ENCODE results near the gene MYO18A.

MYO18A gene

DNA sequence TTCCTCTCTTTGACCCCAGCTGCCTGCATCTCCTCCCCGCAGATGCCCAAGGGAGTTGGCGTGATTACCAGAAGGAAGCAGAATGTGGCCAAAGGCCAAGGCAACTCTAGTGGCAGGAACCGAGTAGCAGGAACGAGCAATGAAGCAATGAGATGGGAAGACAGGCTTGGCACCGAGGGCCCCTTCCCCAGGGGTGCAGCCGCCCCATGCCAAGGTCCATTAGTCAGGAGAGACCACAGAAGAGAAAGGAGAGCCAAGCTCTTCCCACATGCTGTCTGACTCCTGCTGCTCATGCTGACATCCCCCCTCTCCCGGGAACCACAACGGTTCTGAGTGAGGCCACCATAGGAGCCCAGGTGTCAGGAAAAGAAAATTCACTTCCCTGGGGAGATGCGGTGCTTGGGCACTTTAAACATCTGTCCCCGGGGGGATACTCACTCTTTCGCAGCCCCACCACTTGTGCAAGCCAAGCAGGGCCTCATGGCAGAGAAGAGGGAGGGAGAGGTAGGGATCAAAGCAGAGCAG, 67.4 kb downstream of the MYO18A start:
- no peak for DNase-seq (ENCODE audit: low read depth, low spot score)
- TF ChIP-seq SUZ12 (IDR thresholded peaks at IDR 0.05; ENCODE audit: extremely low read depth, insufficient read depth, insufficient read length) (no peak), YY1 (IDR thresholded peaks at IDR 0.05; ENCODE audit: insufficient read depth, insufficient read length) (no peak), ZNF274 (IDR thresholded peaks at IDR 0.05; ENCODE audit: low read depth, low read length) (no peak)
- no peaks in the 10 kb centered on the region for H3K9me3 ChIP-seq (ENCODE audit: insufficient read depth, low read length)
- H3K27me3 ChIP-seq (ENCODE audit: insufficient read depth, insufficient read length): no peaks in the 10 kb centered on the region
- H3K4me1 ChIP-seq (ENCODE audit: insufficient read depth, insufficient read length): peaks cover 18% of the 10 kb centered on the region
- H3K9ac ChIP-seq (ENCODE audit: insufficient read length, low read depth): no peak overlapping the region
- no peak overlapping the region for H3K4me3 ChIP-seq (ENCODE audit: insufficient read length, low read depth)
- peaks cover 33% of the 10 kb centered on the region for H3K36me3 ChIP-seq (ENCODE audit: insufficient read depth, insufficient read length, low read length)

DNA sequence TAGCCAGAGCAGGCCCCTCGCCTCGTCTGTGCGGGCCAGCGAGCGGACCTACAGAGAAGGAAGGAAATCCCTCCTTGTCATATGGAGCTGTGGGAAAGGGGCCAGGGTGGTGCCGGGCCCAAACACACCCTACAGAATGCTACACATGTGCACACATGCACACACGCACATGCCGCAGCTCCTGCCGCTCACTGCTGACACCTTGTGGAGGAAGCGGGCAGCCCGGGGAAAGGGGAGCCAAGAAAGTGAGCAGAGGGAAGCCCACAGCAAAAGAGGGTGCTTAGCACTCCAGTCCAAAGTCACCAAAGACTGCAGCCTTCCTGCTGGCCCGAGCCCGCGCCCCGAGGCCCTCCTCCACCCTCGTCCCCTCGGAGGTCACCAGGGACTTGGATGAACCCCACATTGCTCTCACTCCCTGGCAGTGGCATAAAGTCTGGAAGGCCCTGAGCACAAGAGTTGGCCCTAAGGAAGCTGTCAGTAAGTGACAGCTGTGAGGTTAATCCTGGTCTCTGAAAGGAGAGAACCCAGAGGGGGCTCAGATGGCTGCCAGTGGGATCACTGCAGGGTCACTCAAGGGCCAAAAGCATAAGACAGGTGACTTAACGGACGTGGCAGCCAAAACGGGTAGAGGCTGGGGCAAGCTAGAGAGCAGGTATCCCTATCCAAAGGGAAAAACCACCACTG, 68.2 kb downstream of the MYO18A start:
- peaks cover 20% of the 10 kb centered on the region for H3K4me1 ChIP-seq (ENCODE audit: insufficient read depth, insufficient read length)
- H3K36me3 ChIP-seq (ENCODE audit: insufficient read depth, insufficient read length, low read length): peaks cover 32% of the 10 kb centered on the region
- TF ChIP-seq YY1 (IDR thresholded peaks at IDR 0.05; ENCODE audit: insufficient read depth, insufficient read length): no peak
- no peak for TF ChIP-seq SUZ12 (IDR thresholded peaks at IDR 0.05; ENCODE audit: extremely low read depth, insufficient read depth, insufficient read length)
- TF ChIP-seq ZNF274 (IDR thresholded peaks at IDR 0.05; ENCODE audit: low read depth, low read length): no peak
- no peak overlapping the region for H3K4me3 ChIP-seq (ENCODE audit: insufficient read length, low read depth)
- no peaks in the 10 kb centered on the region for H3K27me3 ChIP-seq (ENCODE audit: insufficient read depth, insufficient read length)
- H3K9me3 ChIP-seq (ENCODE audit: insufficient read depth, low read length): no peaks in the 10 kb centered on the region
- peak; percentile 27 for DNase-seq (ENCODE audit: low read depth, low spot score)
- H3K9ac ChIP-seq (ENCODE audit: insufficient read length, low read depth): peak overlapping the region; percentile 36

DNA sequence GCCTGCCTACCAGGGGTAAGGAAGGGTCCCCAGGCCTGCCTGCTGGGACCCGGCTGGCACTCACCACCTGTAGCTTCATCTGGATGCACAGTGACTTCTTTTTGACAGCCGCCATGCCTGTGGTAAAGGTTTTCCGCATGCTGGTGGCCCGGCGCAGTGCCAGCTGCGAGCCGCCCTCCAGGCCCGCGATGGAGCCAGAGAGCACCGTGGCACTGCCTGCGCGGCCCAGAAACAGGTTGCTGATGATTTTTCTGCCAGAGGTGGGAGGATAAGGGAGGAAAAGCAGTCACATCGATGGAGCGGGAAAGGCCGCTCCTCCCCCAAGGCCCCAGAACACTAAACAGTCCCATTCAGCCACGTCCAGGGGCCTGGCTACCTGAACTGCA, 69.8 kb downstream of the MYO18A start:
- no peak for TF ChIP-seq ZNF274 (IDR thresholded peaks at IDR 0.05; ENCODE audit: low read depth, low read length)
- no peak for TF ChIP-seq YY1 (IDR thresholded peaks at IDR 0.05; ENCODE audit: insufficient read depth, insufficient read length)
- no peak for TF ChIP-seq SUZ12 (IDR thresholded peaks at IDR 0.05; ENCODE audit: extremely low read depth, insufficient read depth, insufficient read length)
- Histone ChIP-seq H3K9me3 (ENCODE audit: insufficient read depth, low read length) (no peaks in the 10 kb centered on the region), H3K9ac (ENCODE audit: insufficient read length, low read depth) (no peak overlapping the region), H3K4me1 (ENCODE audit: insufficient read depth, insufficient read length) (peaks cover 17% of the 10 kb centered on the region), H3K27me3 (ENCODE audit: insufficient read depth, insufficient read length) (no peaks in the 10 kb centered on the region), H3K36me3 (ENCODE audit: insufficient read depth, insufficient read length, low read length) (peaks cover 47% of the 10 kb centered on the region), H3K4me3 (ENCODE audit: insufficient read length, low read depth) (no peak overlapping the region)
- DNase-seq (ENCODE audit: low read depth, low spot score): no peak

DNA sequence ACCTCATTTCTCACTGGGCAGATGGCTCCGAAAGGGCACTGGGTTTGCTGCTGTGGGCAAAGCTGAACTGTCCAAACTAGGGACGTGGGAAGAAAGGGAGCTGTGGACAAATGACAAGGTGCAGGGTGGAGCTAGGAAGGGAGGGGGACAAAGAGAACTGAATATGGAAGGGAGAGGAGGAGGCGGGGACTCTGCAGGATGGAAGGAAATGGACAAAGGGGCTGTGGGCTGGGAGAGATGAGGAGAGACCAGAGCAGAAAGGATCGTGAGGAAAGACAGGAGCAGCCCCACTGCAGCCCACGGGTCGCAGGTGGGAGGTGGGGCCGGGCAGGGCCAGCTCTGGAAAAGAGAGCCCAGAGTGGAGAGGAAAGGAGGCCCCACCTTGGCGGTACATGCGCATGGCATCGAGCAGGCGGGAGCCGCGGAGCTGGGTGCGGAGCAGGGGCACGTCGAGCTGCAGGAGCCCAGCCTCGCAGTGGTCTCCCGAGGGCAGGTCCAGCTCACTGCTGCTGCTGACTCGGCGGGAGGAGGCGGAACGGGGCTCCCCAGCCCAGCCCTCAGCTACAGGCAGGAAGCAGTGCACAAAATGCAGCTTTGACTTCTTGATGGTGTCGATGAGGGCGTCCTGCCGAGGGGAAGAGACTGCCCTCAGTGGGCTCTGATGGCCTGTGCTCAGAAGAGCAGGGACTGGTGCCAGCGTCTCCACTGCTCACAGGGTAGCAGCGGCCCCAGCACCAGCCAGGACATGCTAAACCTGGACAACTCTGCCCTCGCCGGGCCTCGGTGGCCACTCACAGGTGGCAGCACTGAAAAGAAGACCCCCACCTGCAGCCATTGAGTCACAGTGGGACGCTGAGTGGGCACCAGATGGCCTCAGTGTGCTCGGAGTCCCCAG, 70.5 kb downstream of the MYO18A start:
- H3K9ac ChIP-seq (ENCODE audit: insufficient read length, low read depth): no peak overlapping the region
- peaks cover 17% of the 10 kb centered on the region for H3K4me1 ChIP-seq (ENCODE audit: insufficient read depth, insufficient read length)
- peaks cover 42% of the 10 kb centered on the region for H3K36me3 ChIP-seq (ENCODE audit: insufficient read depth, insufficient read length, low read length)
- no peaks in the 10 kb centered on the region for H3K9me3 ChIP-seq (ENCODE audit: insufficient read depth, low read length)
- no peak for TF ChIP-seq SUZ12 (IDR thresholded peaks at IDR 0.05; ENCODE audit: extremely low read depth, insufficient read depth, insufficient read length)
- TF ChIP-seq ZNF274 (IDR thresholded peaks at IDR 0.05; ENCODE audit: low read depth, low read length): no peak
- no peak for TF ChIP-seq YY1 (IDR thresholded peaks at IDR 0.05; ENCODE audit: insufficient read depth, insufficient read length)
- H3K4me3 ChIP-seq (ENCODE audit: insufficient read length, low read depth): no peak overlapping the region
- DNase-seq (ENCODE audit: low read depth, low spot score): no peak
- no peaks in the 10 kb centered on the region for H3K27me3 ChIP-seq (ENCODE audit: insufficient read depth, insufficient read length)

DNA sequence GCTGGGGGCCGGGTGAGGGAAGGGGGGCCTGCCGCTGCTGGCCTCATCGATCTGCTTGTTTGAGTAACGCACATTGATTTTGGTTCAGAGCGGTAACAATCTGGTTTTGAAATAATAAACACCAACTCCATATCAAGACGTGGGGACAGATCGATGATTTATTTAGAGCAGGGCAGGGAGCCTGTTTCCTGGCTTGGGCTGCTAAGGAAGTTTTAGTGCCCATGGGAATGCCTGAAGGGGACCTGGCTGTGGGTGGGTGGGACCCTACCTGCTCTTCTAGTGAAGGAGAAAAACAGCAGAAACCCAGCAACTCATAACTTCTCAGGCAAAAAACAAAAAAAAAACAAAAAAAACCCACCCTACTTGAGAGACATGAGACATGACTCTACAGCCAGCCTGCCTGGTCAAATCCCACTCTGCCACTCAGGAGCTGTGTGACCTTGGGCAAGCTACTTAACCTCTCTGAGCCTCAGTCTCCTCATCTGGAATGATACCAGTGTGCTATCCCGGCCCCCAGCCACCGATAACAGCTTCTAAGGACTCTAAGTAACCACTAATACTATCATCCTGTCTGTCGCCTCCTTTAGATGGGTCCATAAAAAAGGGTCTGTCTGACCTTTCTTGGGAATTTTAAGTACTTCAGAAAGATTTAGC, 71.2 kb downstream of the MYO18A start:
- Histone ChIP-seq H3K4me1 (ENCODE audit: insufficient read depth, insufficient read length) (peaks cover 17% of the 10 kb centered on the region), H3K9me3 (ENCODE audit: insufficient read depth, low read length) (no peaks in the 10 kb centered on the region), H3K4me3 (ENCODE audit: insufficient read length, low read depth) (no peak overlapping the region), H3K27me3 (ENCODE audit: insufficient read depth, insufficient read length) (no peaks in the 10 kb centered on the region), H3K36me3 (ENCODE audit: insufficient read depth, insufficient read length, low read length) (peaks cover 39% of the 10 kb centered on the region), H3K9ac (ENCODE audit: insufficient read length, low read depth) (no peak overlapping the region)
- DNase-seq (ENCODE audit: low read depth, low spot score): no peak
- no peak for TF ChIP-seq ZNF274 (IDR thresholded peaks at IDR 0.05; ENCODE audit: low read depth, low read length)
- TF ChIP-seq YY1 (IDR thresholded peaks at IDR 0.05; ENCODE audit: insufficient read depth, insufficient read length): no peak
- TF ChIP-seq SUZ12 (IDR thresholded peaks at IDR 0.05; ENCODE audit: extremely low read depth, insufficient read depth, insufficient read length): no peak

DNA sequence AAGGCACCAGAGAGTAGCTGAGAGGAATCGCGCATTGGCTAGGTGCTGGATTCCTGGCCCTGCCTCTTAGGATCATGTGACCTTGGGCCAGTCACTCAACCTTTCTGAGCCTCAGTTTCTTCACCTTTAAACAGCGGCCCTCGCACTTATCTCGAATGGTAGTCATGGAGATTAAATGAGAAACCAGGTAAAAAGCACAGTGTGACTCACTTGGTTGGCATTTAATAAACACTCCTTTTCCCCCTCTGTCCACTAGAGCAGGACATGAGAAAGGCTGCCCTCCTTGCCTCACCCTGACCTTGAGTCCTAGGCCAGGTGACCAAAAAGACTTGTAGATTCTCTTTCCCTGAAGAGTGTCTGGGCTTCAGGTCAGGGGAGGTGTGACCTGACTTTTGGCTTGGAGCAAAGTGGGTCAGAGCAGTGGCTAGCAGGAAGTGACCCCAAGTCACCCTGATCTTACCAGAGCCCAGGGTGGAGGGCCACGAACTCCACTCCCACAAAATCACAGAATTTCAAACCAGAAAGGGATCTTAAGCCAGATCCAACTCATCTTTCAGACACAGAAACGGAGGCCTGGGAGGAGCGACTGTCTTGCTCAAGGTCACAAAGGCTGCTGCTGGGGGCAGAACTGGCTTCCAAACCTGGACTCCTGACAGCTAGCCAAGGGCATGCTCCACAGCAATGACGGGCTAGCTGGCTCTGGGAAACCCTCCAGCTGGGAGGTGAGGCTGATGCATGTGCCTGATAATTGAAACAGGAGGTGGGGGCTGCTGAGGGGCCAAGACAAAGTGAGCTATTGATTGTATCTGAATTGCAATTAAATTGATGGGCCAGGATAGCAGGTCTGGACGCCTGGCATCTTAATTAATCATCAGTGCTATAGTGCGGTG, 72.0 kb downstream of the MYO18A start:
- no peak overlapping the region for H3K4me3 ChIP-seq (ENCODE audit: insufficient read length, low read depth)
- no peak overlapping the region for H3K9ac ChIP-seq (ENCODE audit: insufficient read length, low read depth)
- peaks cover 21% of the 10 kb centered on the region for H3K4me1 ChIP-seq (ENCODE audit: insufficient read depth, insufficient read length)
- H3K36me3 ChIP-seq (ENCODE audit: insufficient read depth, insufficient read length, low read length): peaks cover 41% of the 10 kb centered on the region
- no peak for DNase-seq (ENCODE audit: low read depth, low spot score)
- H3K27me3 ChIP-seq (ENCODE audit: insufficient read depth, insufficient read length): no peaks in the 10 kb centered on the region
- TF ChIP-seq ZNF274 (IDR thresholded peaks at IDR 0.05; ENCODE audit: low read depth, low read length) (no peak), SUZ12 (IDR thresholded peaks at IDR 0.05; ENCODE audit: extremely low read depth, insufficient read depth, insufficient read length) (no peak), YY1 (IDR thresholded peaks at IDR 0.05; ENCODE audit: insufficient read depth, insufficient read length) (no peak)
- H3K9me3 ChIP-seq (ENCODE audit: insufficient read depth, low read length): no peaks in the 10 kb centered on the region
